ENCODE measurements around the gene PREB. TPM values are rescaled to one million over a fixed set of nuclear protein-coding genes. Genes with fewer than 3 reads are reported as not detected.

The PREB gene
- total RNA-seq, 4 donors from 2014 or later, result 66.5 to 106 (median 69.4) TPM

DNA sequence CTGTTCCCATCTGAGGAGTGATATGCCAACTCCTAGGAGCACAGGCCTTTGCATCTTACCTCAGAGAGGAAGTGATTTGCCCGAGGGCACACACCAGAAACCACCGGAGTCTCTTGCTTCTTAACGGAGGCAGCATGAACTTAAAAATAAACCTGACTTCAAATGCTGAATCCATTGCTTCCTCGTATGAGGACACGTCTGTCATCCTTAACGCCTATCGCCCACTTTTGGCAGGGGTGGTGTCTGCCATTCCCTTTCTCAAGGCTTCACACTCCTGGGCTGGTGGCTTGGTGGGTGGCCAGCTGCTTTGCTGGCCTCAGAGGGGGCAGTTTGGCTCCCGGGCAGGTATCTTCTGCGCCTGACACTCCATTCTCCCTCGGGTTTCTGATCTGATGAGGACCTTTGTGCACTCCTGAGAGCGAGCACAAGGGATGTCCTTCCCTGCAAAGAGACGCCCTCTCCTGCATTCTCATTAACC lies 1.1 kb upstream of the PREB start:
- no peaks in the 10 kb centered on the region for H3K27me3 ChIP-seq

DNA sequence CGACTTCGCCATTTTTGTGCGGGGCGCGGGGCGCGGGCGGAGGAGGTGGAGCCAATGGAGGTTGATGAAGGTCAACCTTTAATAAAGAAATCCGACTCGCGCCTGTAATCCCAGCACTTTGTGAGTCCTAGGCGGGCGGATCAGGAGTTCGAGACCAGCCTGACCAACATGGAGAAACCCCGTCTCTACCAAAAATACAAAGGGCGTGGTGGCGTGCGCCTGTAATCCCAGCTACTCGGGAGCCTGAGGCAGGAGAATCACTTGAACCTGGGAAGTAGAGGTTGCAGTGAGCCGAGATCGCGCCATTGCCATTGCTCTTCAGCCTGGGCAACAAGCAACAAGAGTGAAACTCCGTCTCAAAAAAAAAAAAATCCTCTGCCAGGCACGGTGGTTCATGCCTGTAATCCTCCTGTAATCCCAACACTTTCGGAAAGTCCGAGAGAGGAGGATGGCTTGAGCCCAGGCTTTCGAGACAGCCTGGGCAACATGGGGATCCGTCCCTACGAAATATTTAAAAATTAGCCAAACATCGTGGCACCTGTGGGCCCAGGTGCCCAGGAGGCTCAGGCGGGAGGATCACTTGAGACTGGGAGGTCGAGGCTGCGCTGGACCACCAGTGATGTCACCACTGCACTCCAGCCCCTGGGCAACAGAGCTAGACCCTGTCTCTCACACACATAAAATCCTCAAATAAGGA lies 493 bp upstream of the PREB start:
- peaks cover 0 to 13% (median 7%) of the 10 kb centered on the region in 4 donors for H3K4me1 ChIP-seq
- DNase-seq, result no peak
- no peaks in the 10 kb centered on the region for H3K9me3 ChIP-seq
- H3K27me3 ChIP-seq, result no peaks in the 10 kb centered on the region
- H3K27ac ChIP-seq, result peak overlapping the region in 3 of 4 donors; percentile 86 to 90 (median 87)
- peak overlapping the region; percentile 81 to 97 (median 90) for H3K4me3 ChIP-seq
- TF ChIP-seq, protein P1, sequence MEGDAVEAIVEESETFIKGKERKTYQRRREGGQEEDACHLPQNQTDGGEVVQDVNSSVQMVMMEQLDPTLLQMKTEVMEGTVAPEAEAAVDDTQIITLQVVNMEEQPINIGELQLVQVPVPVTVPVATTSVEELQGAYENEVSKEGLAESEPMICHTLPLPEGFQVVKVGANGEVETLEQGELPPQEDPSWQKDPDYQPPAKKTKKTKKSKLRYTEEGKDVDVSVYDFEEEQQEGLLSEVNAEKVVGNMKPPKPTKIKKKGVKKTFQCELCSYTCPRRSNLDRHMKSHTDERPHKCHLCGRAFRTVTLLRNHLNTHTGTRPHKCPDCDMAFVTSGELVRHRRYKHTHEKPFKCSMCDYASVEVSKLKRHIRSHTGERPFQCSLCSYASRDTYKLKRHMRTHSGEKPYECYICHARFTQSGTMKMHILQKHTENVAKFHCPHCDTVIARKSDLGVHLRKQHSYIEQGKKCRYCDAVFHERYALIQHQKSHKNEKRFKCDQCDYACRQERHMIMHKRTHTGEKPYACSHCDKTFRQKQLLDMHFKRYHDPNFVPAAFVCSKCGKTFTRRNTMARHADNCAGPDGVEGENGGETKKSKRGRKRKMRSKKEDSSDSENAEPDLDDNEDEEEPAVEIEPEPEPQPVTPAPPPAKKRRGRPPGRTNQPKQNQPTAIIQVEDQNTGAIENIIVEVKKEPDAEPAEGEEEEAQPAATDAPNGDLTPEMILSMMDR (IDR thresholded peaks at IDR 0.05), result no peak
- no peak for TF ChIP-seq POLR2A (IDR thresholded peaks at IDR 0.05)
- peaks cover 0 to 26% (median 0%) of the 10 kb centered on the region in 3 donors for H3K36me3 ChIP-seq

More for the DNA sequence above, 1.1 kb upstream of the PREB start:
- H3K4me1 ChIP-seq, result peaks cover 0 to 13% (median 7%) of the 10 kb centered on the region in 4 donors
- no peak for DNase-seq
- H3K4me3 ChIP-seq, result no peak overlapping the region
- no peak for TF ChIP-seq POLR2A (IDR thresholded peaks at IDR 0.05)
- TF ChIP-seq, protein P1 (IDR thresholded peaks at IDR 0.05), result no peak
- H3K9me3 ChIP-seq, result no peaks in the 10 kb centered on the region
- peaks cover 0 to 21% (median 0%) of the 10 kb centered on the region in 3 donors for H3K36me3 ChIP-seq
- H3K27ac ChIP-seq, result no peak overlapping the region

DNA sequence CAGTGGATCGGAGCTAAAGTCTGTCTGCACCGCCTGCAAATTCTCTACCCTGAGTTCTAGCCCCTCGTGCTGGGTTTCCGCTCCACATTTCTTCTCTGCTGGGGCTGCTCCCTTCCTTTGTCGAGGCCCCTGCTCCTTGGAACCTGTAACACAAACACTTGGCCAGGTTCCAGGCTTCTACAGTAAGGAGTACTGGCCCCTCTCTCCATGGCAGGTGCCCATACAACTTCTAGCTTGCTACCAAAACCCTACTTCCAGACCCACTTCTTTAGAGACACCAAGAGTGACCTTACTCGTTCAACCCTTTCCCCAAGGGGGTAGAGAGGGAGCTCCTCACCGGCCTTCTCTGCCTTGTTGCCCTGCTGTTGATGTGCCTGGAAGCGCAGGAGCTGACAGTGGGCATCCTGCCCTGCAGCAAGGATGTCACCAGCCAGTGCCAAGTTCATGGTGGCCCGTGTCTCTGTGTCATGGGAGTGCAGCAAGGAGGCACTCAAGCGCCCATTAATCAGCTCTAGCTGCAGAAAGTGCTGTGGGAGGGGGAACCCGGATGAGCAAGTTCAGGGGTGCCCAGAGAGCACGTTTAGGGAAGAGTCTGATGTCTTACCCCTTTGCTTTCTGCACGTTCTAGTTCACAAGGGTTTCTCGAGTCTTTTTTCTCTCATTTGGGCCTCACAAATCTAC lies 1.1 kb downstream of the PREB start:
- no peak for DNase-seq
- H3K36me3 ChIP-seq, result peaks cover 0 to 26% (median 0%) of the 10 kb centered on the region in 3 donors
- peaks cover 0 to 13% (median 7%) of the 10 kb centered on the region in 4 donors for H3K4me1 ChIP-seq
- H3K4me3 ChIP-seq, result peak overlapping the region; percentile 81 to 97 (median 90)
- H3K27ac ChIP-seq, result peak overlapping the region in 3 of 4 donors; percentile 87 to 90 (median 87)
- H3K27me3 ChIP-seq, result no peaks in the 10 kb centered on the region
- no peaks in the 10 kb centered on the region for H3K9me3 ChIP-seq
- TF ChIP-seq POLR2A (IDR thresholded peaks at IDR 0.05), result no peak
- TF ChIP-seq, protein P1 (IDR thresholded peaks at IDR 0.05), result no peak

DNA sequence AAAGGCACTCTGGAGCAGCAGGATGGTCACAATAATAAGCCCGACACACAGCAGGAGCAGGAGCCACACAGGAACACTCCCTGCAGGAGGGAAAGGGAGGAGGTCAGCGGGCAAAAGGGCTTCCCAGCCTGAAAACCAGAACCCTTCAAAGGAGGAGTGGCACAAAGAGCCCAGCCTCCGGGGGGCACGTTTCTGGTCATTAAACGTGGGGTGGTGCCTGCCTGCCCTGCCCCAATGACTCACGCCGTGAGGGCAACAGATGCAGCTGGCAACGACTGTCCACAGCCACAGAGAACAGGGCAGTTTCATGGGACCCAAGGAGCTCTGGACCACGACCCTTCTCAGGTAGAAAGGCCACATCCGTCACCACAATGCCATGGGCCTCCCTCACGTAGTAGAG lies 3.0 kb downstream of the PREB start:
- Histone ChIP-seq H3K27me3 (no peaks in the 10 kb centered on the region), H3K4me1 (peaks cover 0 to 13% (median 7%) of the 10 kb centered on the region in 4 donors), H3K36me3 (peaks cover 0 to 26% (median 0%) of the 10 kb centered on the region in 3 donors), H3K27ac (no peak overlapping the region), H3K9me3 (no peaks in the 10 kb centered on the region), H3K4me3 (no peak overlapping the region)
- no peak for DNase-seq
- no peak for TF ChIP-seq POLR2A (IDR thresholded peaks at IDR 0.05)
- TF ChIP-seq, protein P1 (IDR thresholded peaks at IDR 0.05), result no peak

DNA sequence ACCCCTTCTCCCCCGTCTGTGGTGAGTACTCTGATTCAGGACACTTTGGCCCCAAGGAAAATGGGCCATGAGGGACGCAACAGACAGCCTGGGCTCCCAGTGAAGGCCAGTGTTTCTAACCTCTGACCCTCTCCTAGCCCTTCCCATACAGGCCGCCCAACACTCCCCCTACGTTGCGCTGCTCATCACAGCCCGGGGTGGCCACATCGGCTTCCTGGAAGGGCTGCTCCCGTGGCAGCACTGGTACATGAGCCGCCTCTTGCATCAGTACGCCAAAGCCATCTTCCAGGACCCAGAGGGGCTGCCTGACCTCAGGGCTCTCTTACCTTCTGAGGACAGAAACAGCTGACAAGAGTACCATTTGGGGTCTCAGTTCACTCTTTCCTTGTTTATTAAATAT lies 4.0 kb downstream of the PREB start:
- no peak overlapping the region for H3K4me3 ChIP-seq
- H3K27me3 ChIP-seq, result no peaks in the 10 kb centered on the region
- peaks cover 0 to 26% (median 0%) of the 10 kb centered on the region in 3 donors for H3K36me3 ChIP-seq
- H3K4me1 ChIP-seq, result peaks cover 0 to 13% (median 7%) of the 10 kb centered on the region in 4 donors
- H3K9me3 ChIP-seq, result no peaks in the 10 kb centered on the region
- no peak for DNase-seq
- TF ChIP-seq, protein P1 (IDR thresholded peaks at IDR 0.05), result no peak
- no peak overlapping the region for H3K27ac ChIP-seq
